Measurements from ENCODE around the gene VGLL2. TPM values are rescaled to one million over a fixed set of nuclear protein-coding genes. Genes with fewer than 3 reads are reported as not detected.

The VGLL2 gene
- total RNA-seq, 6 experiments from 2014 or later: not detected

Small RNA genes within 50 kb of the gene (small RNA-seq; reads per million reads assigned to genes)
- 0 reads per million in 2 experiments for gene RN7SKP18

Other genes with a start within 250 kb of the VGLL2 start
- under 1 TPM in 3 of 6 experiments, not detected in 3; 0.07 to 0.12 (median 0.07) TPM for gene ROS1, start 160.4 kb downstream of the VGLL2 start, total RNA-seq
- 10 to 100 TPM in 4 of 6 experiments, 1 to 10 TPM in 2; 7.6 to 22.8 (median 10.8) TPM for gene DCBLD1, start 217.1 kb downstream of the VGLL2 start, total RNA-seq

Measured in right lobe of liver (tissue), 5 donors.